HCT116 (cell line): ENCODE results near the gene UNK. TPM values are rescaled to one million over a fixed set of nuclear protein-coding genes. Genes with fewer than 3 reads are reported as not detected.

Experiments
- ATAC-seq: fragments of 200-7000 bp; cut with Tn5 transposase; 2 replicates; pipeline ENCODE4 v1.9.1; 2020; ENCODE audit warnings: mild to moderate bottlenecking, moderate library complexity
- BruUV-seq: library from RNA; stranded (reverse); fragments of 400-500 nt; replicated peaks from 2 replicates; lab custom pipeline; 2021; lab: Mats Ljungman, UMichigan
- CTCF ChIA-PET: fragments of 300-600 bp; sonication (Branson Sonifier 250); formaldehyde crosslinking; loops from one replicate; lab custom pipeline; 2021; ENCODE audit warnings: antibody characterized with exemption; lab: Charles Lee
- POLR2A ChIA-PET: fragments of 300-600, 350-600 bp; sonication (Branson Sonifier 250); formaldehyde crosslinking; loops from one replicate; lab custom pipeline; 2021; ENCODE audit warnings: antibody characterized with exemption; lab: Charles Lee
- RAD21 ChIA-PET, 2 experiments: fragments of 300-600 bp; sonication (Branson Sonifier 250); formaldehyde crosslinking; loops; one replicate each; lab custom pipeline; 2023; ENCODE audit warnings: low total read pairs in 2 of 2; ENCODE audit not compliant: uncharacterized antibody in 2 of 2, unreplicated experiment in 2 of 2, low non-redundant PET in 1 of 2; lab: Charles Lee
- DNase-seq: peaks from one replicate; pipeline ENCODE4 v3.0.0-alpha.2; 2010; ENCODE audit warnings: low read depth, low spot score
- H2AFZ ChIP-seq: fragments of 200-600 bp; shearing (Covaris generic), sonication (generic); 2 replicates; pipeline ENCODE4 v1.6.1; 2017; ENCODE audit warnings: low read depth, mixed run types, mixed read lengths, antibody characterized with exemption, low read length; ENCODE audit not compliant: poor library complexity, severe bottlenecking
- H3K27ac ChIP-seq: 2 replicates; pipeline ENCODE4 v1.5.1; 2012; ENCODE audit warnings: low read depth, low read length
- H3K27me3 ChIP-seq: fragments of 200-600 bp; sonication (generic); 2 replicates; pipeline ENCODE4 v1.6.1; 2016; ENCODE audit warnings: mixed run types, low read length, mixed read lengths; ENCODE audit not compliant: insufficient read depth
- H3K36me3 ChIP-seq, 2 experiments: fragments of 200-500 bp in 1 of 2; fragments of 200-600 bp in 1 of 2; sonication (Bioruptor generic) in 1 of 2; sonication (generic) in 1 of 2; 2 replicates each; pipeline versions ENCODE4 v1.5.1 to v1.6.1; 2014 to 2016; ENCODE audit warnings: low read length in 2 of 2, inconsistent platforms in 1 of 2, mixed read lengths in 1 of 2, mixed run types in 1 of 2; ENCODE audit not compliant: insufficient read depth in 2 of 2, control insufficient read depth in 1 of 2
- H3K4me1 ChIP-seq, 2 experiments: fragments of 200-600 bp in 1 of 2; sonication (generic) in 1 of 2; 2 replicates each; pipeline versions ENCODE4 v1.5.1 to v1.6.1; 2012 to 2017; ENCODE audit warnings: low read length in 2 of 2, inconsistent platforms in 1 of 2, mild to moderate bottlenecking in 1 of 2, mixed read lengths in 1 of 2, mixed run types in 1 of 2, moderate library complexity in 1 of 2; ENCODE audit not compliant: insufficient read depth in 2 of 2, control insufficient read depth in 1 of 2
- H3K4me2 ChIP-seq: fragments of 200-600 bp; sonication (generic); 2 replicates; pipeline ENCODE4 v1.6.1; 2017; ENCODE audit warnings: mixed run types, low read length, mixed read lengths
- H3K4me3 ChIP-seq, 2 experiments: fragments of 200-600 bp in 1 of 2; sonication (generic) in 1 of 2; replicated peaks in 1 of 2; 2 replicates each; pipeline ENCODE4 v1.5.1; 2011 to 2016; ENCODE audit warnings: low read length in 2 of 2, control low read depth in 1 of 2, low read depth in 1 of 2, mild to moderate bottlenecking in 1 of 2, mixed read lengths in 1 of 2, mixed run types in 1 of 2
- H3K79me2 ChIP-seq: fragments of 200-600 bp; sonication (generic); 2 replicates; pipeline ENCODE4 v1.6.1; 2017; ENCODE audit warnings: mild to moderate bottlenecking, mixed run types, low read length, moderate library complexity, mixed read lengths; ENCODE audit not compliant: insufficient read depth
- H3K9ac ChIP-seq: fragments of 200-600 bp; sonication (generic); 2 replicates; pipeline ENCODE4 v1.6.1; 2016; ENCODE audit warnings: low read length, mixed read lengths
- H3K9me2 ChIP-seq: fragments of 200-600 bp; sonication (generic), shearing (Covaris generic); 2 replicates; pipeline ENCODE4 v1.6.1; 2017; ENCODE audit warnings: mixed run types, mild to moderate bottlenecking, moderate library complexity; ENCODE audit not compliant: insufficient read depth
- H3K9me3 ChIP-seq, 2 experiments: fragments of 200-500 bp in 1 of 2; fragments of 200-600 bp in 1 of 2; sonication (Bioruptor generic) in 1 of 2; sonication (generic) in 1 of 2; 2 replicates each; pipeline ENCODE4 v1.6.1; 2014 to 2017; ENCODE audit warnings: low read length in 2 of 2, mixed read lengths in 2 of 2, inconsistent platforms in 1 of 2, low read depth in 1 of 2, mild to moderate bottlenecking in 1 of 2, mixed run types in 1 of 2, moderate library complexity in 1 of 2; ENCODE audit not compliant: control insufficient read depth in 1 of 2, insufficient read depth in 1 of 2
- H4K20me1 ChIP-seq: fragments of 200-600 bp; sonication (generic), shearing (Covaris generic); 2 replicates; pipeline ENCODE4 v1.6.1; 2017; ENCODE audit warnings: mixed run types, mild to moderate bottlenecking, moderate library complexity; ENCODE audit not compliant: insufficient read depth
- CEBPB ChIP-seq: IDR thresholded peaks from 2 replicates; pipeline ENCODE4 v1.6.1; 2012; ENCODE audit warnings: low read depth
- EGR1 ChIP-seq: IDR thresholded peaks from 2 replicates; pipeline ENCODE4 v1.6.1; 2012; ENCODE audit warnings: low read depth
- ELF1 ChIP-seq: IDR thresholded peaks from 2 replicates; pipeline ENCODE4 v1.6.1; 2012; ENCODE audit warnings: low read depth, borderline replicate concordance
- EZH2phosphoT487 ChIP-seq: fragments of 200-600 bp; IDR thresholded peaks from 2 replicates; pipeline ENCODE4 v1.6.1; 2018; ENCODE audit warnings: antibody characterized with exemption, borderline replicate concordance
- JUND ChIP-seq: IDR thresholded peaks from 2 replicates; pipeline ENCODE4 v1.6.1; 2012
- POLR2A ChIP-seq: IDR thresholded peaks from 2 replicates; pipeline ENCODE4 v1.7.0; 2011; ENCODE audit warnings: borderline replicate concordance; ENCODE audit not compliant: insufficient read depth, insufficient read length; ENCODE audit errors: extremely low read depth
- POLR2AphosphoS5 ChIP-seq: IDR thresholded peaks from 2 replicates; pipeline ENCODE4 v1.6.1; 2011; ENCODE audit warnings: mild to moderate bottlenecking, low read depth, low read length, moderate library complexity
- SP1 ChIP-seq: IDR thresholded peaks from 2 replicates; pipeline ENCODE4 v1.6.1; 2012; ENCODE audit warnings: low read depth
- TCF7L2 ChIP-seq: IDR thresholded peaks from 2 replicates; pipeline ENCODE4 v1.7.0; 2011; ENCODE audit warnings: borderline replicate concordance, inconsistent platforms; ENCODE audit not compliant: insufficient read depth, insufficient read length; ENCODE audit errors: extremely low read depth
- intact Hi-C: fragments of 100-400 bp; cut with micrococcal nuclease; formaldehyde crosslinking; loops from 2 replicates; pipeline ENCODE4 v1.10.0; 2022
- total RNA-seq: library from RNA; stranded (reverse); gene quantifications from one replicate; pipeline ENCODE4 v1.2.1, GENCODE V29; 2021; ENCODE audit not compliant: unreplicated experiment
- TF ChIP-seq, protein P1 (sequence below): IDR thresholded peaks from 2 replicates; pipeline ENCODE4 v1.6.1; 2012
- TF ChIP-seq, protein P2 (sequence below), 3 experiments: fragments of 200-600 bp in 1 of 3; sonication (generic) in 1 of 3; IDR thresholded peaks in 2 of 3; conservative IDR thresholded peaks in 1 of 3; 2 replicates each; pipeline ENCODE4 v1.5.1; 2012 to 2017; ENCODE audit warnings: low read depth in 2 of 3, low read length in 2 of 3, antibody characterized with exemption in 1 of 3, borderline replicate concordance in 1 of 3, control low read depth in 1 of 3, mild to moderate bottlenecking in 1 of 3, mixed read lengths in 1 of 3, mixed run types in 1 of 3, moderate library complexity in 1 of 3; ENCODE audit not compliant: insufficient read depth in 1 of 3

Gene UNK
- total RNA-seq, 1 experiment from 2014 or later = 40.6 TPM

- TF ChIP-seq SP1 (no peak), CEBPB (no peak), POLR2A (no peak), TCF7L2 (no peak), POLR2AphosphoS5 (no peak)
- TF ChIP-seq, protein P1, sequence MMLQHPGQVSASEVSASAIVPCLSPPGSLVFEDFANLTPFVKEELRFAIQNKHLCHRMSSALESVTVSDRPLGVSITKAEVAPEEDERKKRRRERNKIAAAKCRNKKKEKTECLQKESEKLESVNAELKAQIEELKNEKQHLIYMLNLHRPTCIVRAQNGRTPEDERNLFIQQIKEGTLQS = no peak
Observed at GRCh38 chr17:75821552-75821951, 36.9 kb downstream of the UNK start (continued).

DNA sequence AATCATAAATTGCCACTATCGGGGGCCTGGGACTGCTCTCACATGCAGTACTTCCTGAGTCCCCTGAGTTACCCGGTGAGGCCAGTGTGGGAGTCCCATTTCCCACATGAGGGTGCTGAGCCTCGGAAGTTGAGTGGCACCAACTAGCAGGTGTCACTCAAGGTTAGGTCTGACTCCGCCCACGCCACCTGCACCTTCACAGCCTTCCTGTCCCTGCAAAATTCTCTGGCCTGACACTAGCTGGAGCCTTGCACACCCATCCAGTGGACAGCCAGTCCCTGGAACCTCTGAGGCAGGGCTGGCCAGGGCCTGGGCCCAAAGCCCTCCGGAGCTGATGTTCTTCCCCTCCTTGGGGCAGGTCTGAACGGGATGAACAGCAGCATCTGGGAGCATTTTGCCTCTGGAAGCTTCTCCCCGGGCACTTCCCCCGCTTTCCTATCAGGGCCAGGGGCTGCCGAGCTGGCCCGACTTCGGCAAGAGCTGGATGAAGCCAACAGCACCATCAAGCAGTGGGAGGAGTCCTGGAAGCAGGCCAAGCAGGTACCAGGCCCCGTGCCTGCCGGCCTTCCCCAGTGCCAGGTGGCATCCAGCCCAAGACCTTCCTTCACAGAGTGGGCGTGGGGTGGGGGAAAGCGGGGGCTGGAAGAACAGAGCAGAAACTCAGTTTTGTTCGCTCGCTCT, 37.7 kb downstream of the UNK start:
- Histone ChIP-seq H3K4me1 (0 out of 4 replicates have a peak, but pooled peaks cover 0 to 3% of the 10 kb centered on the region in 2 experiments), H4K20me1 (no peaks in the 10 kb centered on the region), H3K27me3 (no peaks in the 10 kb centered on the region), H3K27ac (no peak overlapping the region), H3K36me3 (peaks cover 18 to 31% of the 10 kb centered on the region in 2 experiments; a peak in 3 of 4 replicates), H3K9ac (no peak overlapping the region), H2AFZ (no peak overlapping the region), H3K4me2 (no peak overlapping the region), H3K9me3 (no peaks in the 10 kb centered on the region), H3K9me2 (no peaks in the 10 kb centered on the region), H3K79me2 (no peaks in the 10 kb centered on the region), H3K4me3 (no peak overlapping the region)
- RAD21 ChIA-PET = no interaction called here
- intact Hi-C loops = no loop called here
- no TSS peak for BruUV-seq
- ATAC-seq (no peak), DNase-seq (no peak)
- POLR2A ChIA-PET = no interaction called here
- CTCF ChIA-PET = no interaction called here
- TF ChIP-seq EZH2phosphoT487 (no peak), ELF1 (no peak)

DNA sequence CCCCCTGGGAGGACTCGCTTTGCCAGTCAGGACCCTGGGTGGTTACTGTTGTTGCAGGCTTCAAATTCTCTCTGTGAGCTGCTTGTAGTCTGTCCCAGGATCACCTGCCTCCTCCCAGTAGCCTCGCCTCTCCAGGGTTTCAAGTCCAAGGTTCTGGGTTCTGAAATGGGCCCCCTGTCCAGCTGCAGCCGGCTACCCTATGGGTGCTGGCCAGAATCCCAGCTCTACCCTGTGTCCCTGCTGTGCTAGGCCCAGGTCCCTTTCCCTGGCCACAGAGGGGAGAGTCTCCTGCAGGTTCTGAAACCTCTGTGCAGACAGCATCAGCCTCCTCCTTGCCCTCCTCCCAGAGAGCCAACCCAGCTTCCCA, 38.2 kb downstream of the UNK start:
- H3K9ac ChIP-seq = no peak overlapping the region
- no peak overlapping the region for H3K4me2 ChIP-seq
- no peaks in the 10 kb centered on the region for H4K20me1 ChIP-seq
- 0 out of 4 replicates have a peak, but pooled peaks cover 0 to 3% of the 10 kb centered on the region in 2 experiments for H3K4me1 ChIP-seq
- no TSS peak for BruUV-seq
- no peaks in the 10 kb centered on the region for H3K79me2 ChIP-seq
- H3K27me3 ChIP-seq = no peaks in the 10 kb centered on the region
- no peak for DNase-seq
- CTCF ChIA-PET = no interaction called here
- no peak overlapping the region for H3K4me3 ChIP-seq
- H3K36me3 ChIP-seq = peaks cover 18 to 29% of the 10 kb centered on the region in 2 experiments; a peak in 3 of 4 replicates
- ATAC-seq = no peak
- H3K9me3 ChIP-seq = no peaks in the 10 kb centered on the region
- RAD21 ChIA-PET = no interaction called here
- TF ChIP-seq, protein P2, sequence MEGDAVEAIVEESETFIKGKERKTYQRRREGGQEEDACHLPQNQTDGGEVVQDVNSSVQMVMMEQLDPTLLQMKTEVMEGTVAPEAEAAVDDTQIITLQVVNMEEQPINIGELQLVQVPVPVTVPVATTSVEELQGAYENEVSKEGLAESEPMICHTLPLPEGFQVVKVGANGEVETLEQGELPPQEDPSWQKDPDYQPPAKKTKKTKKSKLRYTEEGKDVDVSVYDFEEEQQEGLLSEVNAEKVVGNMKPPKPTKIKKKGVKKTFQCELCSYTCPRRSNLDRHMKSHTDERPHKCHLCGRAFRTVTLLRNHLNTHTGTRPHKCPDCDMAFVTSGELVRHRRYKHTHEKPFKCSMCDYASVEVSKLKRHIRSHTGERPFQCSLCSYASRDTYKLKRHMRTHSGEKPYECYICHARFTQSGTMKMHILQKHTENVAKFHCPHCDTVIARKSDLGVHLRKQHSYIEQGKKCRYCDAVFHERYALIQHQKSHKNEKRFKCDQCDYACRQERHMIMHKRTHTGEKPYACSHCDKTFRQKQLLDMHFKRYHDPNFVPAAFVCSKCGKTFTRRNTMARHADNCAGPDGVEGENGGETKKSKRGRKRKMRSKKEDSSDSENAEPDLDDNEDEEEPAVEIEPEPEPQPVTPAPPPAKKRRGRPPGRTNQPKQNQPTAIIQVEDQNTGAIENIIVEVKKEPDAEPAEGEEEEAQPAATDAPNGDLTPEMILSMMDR (IDR thresholded peaks at IDR 0.05 in 2 of 3, conservative IDR thresholded peaks at IDR 0.05 in 1 of 3; ENCODE audit: borderline replicate concordance in 1 of 3, insufficient read depth in 1 of 3, low read depth in 2 of 3, low read length in 2 of 3) = no peak
- no peak for TF ChIP-seq SP1
- TF ChIP-seq JUND = no peak
- TF ChIP-seq EGR1 = no peak
- no peak for TF ChIP-seq ELF1
- H3K27ac ChIP-seq = no peak overlapping the region
- intact Hi-C loops = no loop called here
- POLR2A ChIA-PET = no interaction called here
- no peaks in the 10 kb centered on the region for H3K9me2 ChIP-seq
- H2AFZ ChIP-seq = no peak overlapping the region
